ENCODE data around the gene ZNF888. TPM values are rescaled to one million over a fixed set of nuclear protein-coding genes. Genes with fewer than 3 reads are reported as not detected.

Gene ZNF888
- polyA plus RNA-seq, 1 donor from 2014 or later: 0.26 TPM

DNA sequence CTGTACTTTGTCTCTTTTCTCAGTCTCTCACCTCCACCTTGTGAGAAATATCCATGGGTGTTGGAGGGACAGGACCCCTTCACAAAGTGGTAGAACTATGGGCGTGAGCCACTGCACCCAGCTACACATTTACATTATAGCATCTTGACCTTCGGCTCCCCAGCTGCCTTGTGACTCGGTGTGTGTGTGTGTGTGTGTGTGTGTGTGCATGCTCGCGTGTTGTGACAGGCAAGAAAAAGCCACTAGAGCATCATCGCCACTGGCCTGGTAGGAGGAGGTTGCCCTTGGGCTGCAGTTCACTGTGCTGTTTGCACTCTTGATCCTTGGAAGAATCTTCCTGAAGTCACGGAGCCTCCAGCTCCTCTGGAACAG lies 13.7 kb upstream of the ZNF888 start:
- Histone ChIP-seq H3K4me2 (ENCODE audit: low read length) (no peak overlapping the region), H3K9me2 (ENCODE audit: insufficient read depth, low read length) (no peaks in the 10 kb centered on the region), H3K79me2 (replicated peaks; ENCODE audit: insufficient read depth, low read length) (no peaks in the 10 kb centered on the region), H3F3A (ENCODE audit: insufficient read depth, low read length, poor library complexity, severe bottlenecking) (no peaks in the 10 kb centered on the region), H3K27ac (ENCODE audit: low read length) (no peak overlapping the region), H3K27me3 (ENCODE audit: insufficient read depth, low read depth, low read length) (no peaks in the 10 kb centered on the region), H4K20me1 (ENCODE audit: insufficient read depth) (no peaks in the 10 kb centered on the region), H2AFZ (ENCODE audit: low read depth, low read length) (no peak overlapping the region), H3K36me3 (ENCODE audit: insufficient read depth, low read length) (no peaks in the 10 kb centered on the region), H3K4me3 (ENCODE audit: low read length) (no peak overlapping the region), H3K9me3 (ENCODE audit: low read length) (no peaks in the 10 kb centered on the region), H3K9ac (ENCODE audit: low read length) (no peak overlapping the region)
- TF ChIP-seq TAF1 (IDR thresholded peaks at IDR 0.05; ENCODE audit: low read depth) (no peak), EZH2 (IDR thresholded peaks at IDR 0.05; ENCODE audit: borderline replicate concordance, insufficient read depth, low read length, poor library complexity, severe bottlenecking) (no peak), EP300 (conservative IDR thresholded peaks at IDR 0.05; ENCODE audit: poor library complexity, severe bottlenecking) (no peak), MXI1 (conservative IDR thresholded peaks at IDR 0.05; ENCODE audit: poor library complexity, severe bottlenecking) (no peak), RAD21 (conservative IDR thresholded peaks at IDR 0.05) (no peak), SMC3 (conservative IDR thresholded peaks at IDR 0.05; ENCODE audit: poor library complexity) (no peak)
- TF ChIP-seq, protein P1, sequence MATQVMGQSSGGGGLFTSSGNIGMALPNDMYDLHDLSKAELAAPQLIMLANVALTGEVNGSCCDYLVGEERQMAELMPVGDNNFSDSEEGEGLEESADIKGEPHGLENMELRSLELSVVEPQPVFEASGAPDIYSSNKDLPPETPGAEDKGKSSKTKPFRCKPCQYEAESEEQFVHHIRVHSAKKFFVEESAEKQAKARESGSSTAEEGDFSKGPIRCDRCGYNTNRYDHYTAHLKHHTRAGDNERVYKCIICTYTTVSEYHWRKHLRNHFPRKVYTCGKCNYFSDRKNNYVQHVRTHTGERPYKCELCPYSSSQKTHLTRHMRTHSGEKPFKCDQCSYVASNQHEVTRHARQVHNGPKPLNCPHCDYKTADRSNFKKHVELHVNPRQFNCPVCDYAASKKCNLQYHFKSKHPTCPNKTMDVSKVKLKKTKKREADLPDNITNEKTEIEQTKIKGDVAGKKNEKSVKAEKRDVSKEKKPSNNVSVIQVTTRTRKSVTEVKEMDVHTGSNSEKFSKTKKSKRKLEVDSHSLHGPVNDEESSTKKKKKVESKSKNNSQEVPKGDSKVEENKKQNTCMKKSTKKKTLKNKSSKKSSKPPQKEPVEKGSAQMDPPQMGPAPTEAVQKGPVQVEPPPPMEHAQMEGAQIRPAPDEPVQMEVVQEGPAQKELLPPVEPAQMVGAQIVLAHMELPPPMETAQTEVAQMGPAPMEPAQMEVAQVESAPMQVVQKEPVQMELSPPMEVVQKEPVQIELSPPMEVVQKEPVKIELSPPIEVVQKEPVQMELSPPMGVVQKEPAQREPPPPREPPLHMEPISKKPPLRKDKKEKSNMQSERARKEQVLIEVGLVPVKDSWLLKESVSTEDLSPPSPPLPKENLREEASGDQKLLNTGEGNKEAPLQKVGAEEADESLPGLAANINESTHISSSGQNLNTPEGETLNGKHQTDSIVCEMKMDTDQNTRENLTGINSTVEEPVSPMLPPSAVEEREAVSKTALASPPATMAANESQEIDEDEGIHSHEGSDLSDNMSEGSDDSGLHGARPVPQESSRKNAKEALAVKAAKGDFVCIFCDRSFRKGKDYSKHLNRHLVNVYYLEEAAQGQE (IDR thresholded peaks at IDR 0.05; ENCODE audit: borderline replicate concordance): no peak

DNA sequence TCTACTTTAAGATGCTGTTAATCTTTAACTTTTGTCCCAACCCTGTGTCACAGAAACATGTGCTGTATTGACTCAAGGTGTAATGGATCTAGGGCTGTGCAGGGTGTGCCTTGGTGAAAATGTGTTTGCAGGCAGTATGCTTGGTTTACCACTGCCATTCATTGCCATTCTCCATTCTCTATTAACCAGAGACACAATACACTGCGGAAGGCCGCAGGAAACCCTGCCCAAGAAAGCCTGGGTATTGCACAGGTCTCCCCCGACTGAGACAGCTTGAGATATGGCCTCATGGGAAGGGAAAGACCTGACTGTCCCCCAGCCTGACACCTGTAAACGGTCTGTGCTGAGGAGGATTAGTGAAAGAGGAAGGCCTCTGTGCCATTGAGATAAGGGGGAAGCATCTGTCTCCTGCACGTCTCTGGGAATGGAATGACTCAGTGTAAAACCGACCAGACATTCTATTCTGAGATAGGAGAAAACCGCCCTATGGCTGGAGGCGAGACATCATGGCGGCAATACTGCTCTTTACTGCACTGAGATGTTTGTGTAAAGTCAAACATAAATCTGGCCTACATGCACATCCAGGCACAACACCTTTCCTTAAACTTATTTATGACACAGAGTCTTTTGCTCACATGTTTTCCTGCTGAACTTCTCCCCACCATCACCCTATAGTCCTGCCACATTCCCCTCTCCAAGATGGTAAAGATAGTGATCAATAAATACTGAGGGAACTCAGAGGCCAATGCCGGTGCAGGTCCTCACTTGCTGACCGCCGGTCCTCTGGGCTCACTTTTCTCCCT lies 13.1 kb upstream of the ZNF888 start:
- TF ChIP-seq MXI1 (conservative IDR thresholded peaks at IDR 0.05; ENCODE audit: poor library complexity, severe bottlenecking): no peak
- TF ChIP-seq SMC3 (conservative IDR thresholded peaks at IDR 0.05; ENCODE audit: poor library complexity): no peak
- no peak for TF ChIP-seq POLR2AphosphoS5 (IDR thresholded peaks at IDR 0.05)
- no peak for TF ChIP-seq RAD21 (conservative IDR thresholded peaks at IDR 0.05)
- no peak for TF ChIP-seq TAF1 (IDR thresholded peaks at IDR 0.05; ENCODE audit: low read depth)
- no peak for TF ChIP-seq EZH2 (IDR thresholded peaks at IDR 0.05; ENCODE audit: borderline replicate concordance, insufficient read depth, low read length, poor library complexity, severe bottlenecking)
- TF ChIP-seq, protein P1 (IDR thresholded peaks at IDR 0.05; ENCODE audit: borderline replicate concordance): no peak
- no peak for TF ChIP-seq EP300 (conservative IDR thresholded peaks at IDR 0.05; ENCODE audit: poor library complexity, severe bottlenecking)
- no peaks in the 10 kb centered on the region for H3K36me3 ChIP-seq (ENCODE audit: insufficient read depth, low read length)

More for the DNA sequence above, 13.1 kb upstream of the ZNF888 start:
- no peaks in the 10 kb centered on the region for H3K9me3 ChIP-seq (ENCODE audit: low read length)
- H3K27ac ChIP-seq (ENCODE audit: low read length): no peak overlapping the region
- H3K27me3 ChIP-seq (ENCODE audit: insufficient read depth, low read depth, low read length): no peaks in the 10 kb centered on the region
- H3F3A ChIP-seq (ENCODE audit: insufficient read depth, low read length, poor library complexity, severe bottlenecking): no peaks in the 10 kb centered on the region
- no peaks in the 10 kb centered on the region for H3K79me2 ChIP-seq (replicated peaks; ENCODE audit: insufficient read depth, low read length)
- no peak overlapping the region for H3K4me2 ChIP-seq (ENCODE audit: low read length)
- H3K9ac ChIP-seq (ENCODE audit: low read length): no peak overlapping the region
- no peak overlapping the region for H3K4me3 ChIP-seq (ENCODE audit: low read length)
- no peak overlapping the region for H2AFZ ChIP-seq (ENCODE audit: low read depth, low read length)
- H3K9me2 ChIP-seq (ENCODE audit: insufficient read depth, low read length): no peaks in the 10 kb centered on the region
- H4K20me1 ChIP-seq (ENCODE audit: insufficient read depth): no peaks in the 10 kb centered on the region

All from neural cell (in vitro differentiated cells).